Lung (tissue), 12 donors: ENCODE results near the gene NCBP2L. TPM values are rescaled to one million over a fixed set of nuclear protein-coding genes. Genes with fewer than 3 reads are reported as not detected.

Source experiments
- ATAC-seq: fragments of 200-7000 bp; cut with Tn5 transposase; one replicate; pipeline ENCODE4 v1.9.1; 2020; ENCODE audit warnings: moderate number of reproducible peaks; ENCODE audit not compliant: insufficient read depth, low FRiP score
- DNase-seq, 3 donors: peaks; one replicate each; pipeline ENCODE4 v3.0.0-alpha.2; 2013 to 2017
- H3K27ac ChIP-seq, 2 donors: one replicate each; pipeline ENCODE4 v1.5.1; 2013; ENCODE audit warnings: mild to moderate bottlenecking in 2 of 2, moderate library complexity in 2 of 2, control low read depth in 1 of 2, inconsistent platforms in 1 of 2, low read depth in 1 of 2, low read length in 1 of 2
- H3K27me3 ChIP-seq, 3 donors: one replicate each; pipeline ENCODE4 v1.5.1; 2013; ENCODE audit warnings: low read length in 2 of 3; ENCODE audit not compliant: control insufficient read depth in 3 of 3, insufficient read depth in 3 of 3
- H3K36me3 ChIP-seq, 4 donors: one replicate each; pipeline ENCODE4 v1.5.1; 2013; ENCODE audit warnings: low read length in 4 of 4, mild to moderate bottlenecking in 1 of 4, moderate library complexity in 1 of 4; ENCODE audit not compliant: control insufficient read depth in 4 of 4, insufficient read depth in 4 of 4
- H3K4me1 ChIP-seq, 5 donors: one replicate each; pipeline ENCODE4 v1.5.1; 2013; ENCODE audit warnings: low read length in 5 of 5, mild to moderate bottlenecking in 2 of 5, moderate library complexity in 1 of 5; ENCODE audit not compliant: control insufficient read depth in 5 of 5, insufficient read depth in 5 of 5
- H3K4me3 ChIP-seq: one replicate; pipeline ENCODE4 v1.5.1; 2013; ENCODE audit warnings: mild to moderate bottlenecking, control low read depth, moderate library complexity
- H3K9ac ChIP-seq, 2 donors: one replicate each; pipeline ENCODE4 v1.5.1; 2013; ENCODE audit warnings: low read length in 2 of 2, control low read depth in 1 of 2; ENCODE audit not compliant: insufficient read depth in 1 of 2
- H3K9me3 ChIP-seq, 4 donors: one replicate each; pipeline ENCODE4 v1.5.1; 2013; ENCODE audit warnings: low read length in 3 of 4, mild to moderate bottlenecking in 1 of 4, moderate library complexity in 1 of 4; ENCODE audit not compliant: control insufficient read depth in 4 of 4, insufficient read depth in 3 of 4
- CTCF ChIP-seq: IDR thresholded peaks from 2 replicates; pipeline ENCODE4 v1.5.1; 2012; ENCODE audit warnings: mild to moderate bottlenecking; ENCODE audit errors: control extremely low read depth, extremely low read depth
- WGBS, 2 donors: extraction: QIAGEN DNeasy Blood & Tissue Kit; methylation state at CpG; one replicate each; pipeline ENCODE4 v1.1.7; 2013; 5-methylcytosine and 5-hydroxymethylcytosine counted together
- polyA plus RNA-seq, 2 donors: library from polyadenylated mRNA; stranded (reverse); fragments of 200-250 nt; gene quantifications; one replicate each; pipeline ENCODE4 v1.2.1, GENCODE V29; 2013
- total RNA-seq, 2 donors: library from RNA; depleted of rRNA in 1 of 2; stranded (reverse); fragments of >200 nt in 1 of 2; gene quantifications; one replicate each; pipeline ENCODE4 v1.2.1, GENCODE V29; 2014 to 2021
- donor health status: control.
- donor health status: control.
- donor health status: Bipolar disorder and iron deficiency.
- donor health status: healthy.
- donor health status: DM: yes; HTN: yes; CAD: no.

NCBP2L gene
- total and polyA plus RNA-seq, 4 donors, result 0.03 to 0.12 (median 0.10) TPM

- Histone ChIP-seq H3K27me3 (peaks cover 0 to 12% (median 7%) of the 10 kb centered on the region in 3 donors), H3K4me1 (peaks cover 5 to 39% (median 25%) of the 10 kb centered on the region in 5 donors), H3K4me3 (no peak overlapping the region), H3K27ac (peak overlapping the region; percentile 92), H3K9me3 (no peaks in the 10 kb centered on the region), H3K9ac (peak overlapping the region in 1 of 2 donors; percentile 87), H3K36me3 (no peaks in the 10 kb centered on the region)
- DNase-seq (no peak), ATAC-seq (no peak)
- WGBS, 2 donors, result 56 to 57% methylated on average over 16 to 23 of the region's 23 CpGs
- TF ChIP-seq CTCF, result no peak
These were observed 34.8 kb upstream of the NCBP2L start for GRCh38 chrX:107742700-107743191.

- Histone ChIP-seq H3K27me3 (peaks cover 0 to 15% (median 7%) of the 10 kb centered on the region in 3 donors), H3K27ac (no peak overlapping the region), H3K9ac (no peak overlapping the region), H3K4me1 (peaks cover 5 to 38% (median 28%) of the 10 kb centered on the region in 5 donors), H3K9me3 (no peaks in the 10 kb centered on the region), H3K4me3 (no peak overlapping the region), H3K36me3 (no peaks in the 10 kb centered on the region)
- DNase-seq (no peak), ATAC-seq (no peak)
- WGBS, 2 donors, result 91 to 100% methylated on average over 5 to 7 of the region's 7 CpGs
- no peak for TF ChIP-seq CTCF
These were observed 33.5 kb upstream of the NCBP2L start for GRCh38 chrX:107743995-107744394.

GRCh38 chrX:107744868-107745267 is 32.7 kb upstream of the NCBP2L start:
- Histone ChIP-seq H3K4me3 (no peak overlapping the region), H3K9me3 (no peaks in the 10 kb centered on the region), H3K27me3 (peaks cover 0 to 6% (median 3%) of the 10 kb centered on the region in 3 donors), H3K27ac (no peak overlapping the region), H3K36me3 (no peaks in the 10 kb centered on the region), H3K9ac (no peak overlapping the region), H3K4me1 (peaks cover 5 to 30% (median 25%) of the 10 kb centered on the region in 5 donors)
- DNase-seq (no peak), ATAC-seq (no peak)
- 88 to 100% methylated on average over 2 of the region's 2 CpGs for WGBS, 2 donors
- TF ChIP-seq CTCF, result no peak
